ENCODE data around the gene SLC39A7. TPM values are rescaled to one million over a fixed set of nuclear protein-coding genes. Genes with fewer than 3 reads are reported as not detected.

Gene SLC39A7
- total RNA-seq, 1 donor from 2014 or later: 225 TPM

DNA sequence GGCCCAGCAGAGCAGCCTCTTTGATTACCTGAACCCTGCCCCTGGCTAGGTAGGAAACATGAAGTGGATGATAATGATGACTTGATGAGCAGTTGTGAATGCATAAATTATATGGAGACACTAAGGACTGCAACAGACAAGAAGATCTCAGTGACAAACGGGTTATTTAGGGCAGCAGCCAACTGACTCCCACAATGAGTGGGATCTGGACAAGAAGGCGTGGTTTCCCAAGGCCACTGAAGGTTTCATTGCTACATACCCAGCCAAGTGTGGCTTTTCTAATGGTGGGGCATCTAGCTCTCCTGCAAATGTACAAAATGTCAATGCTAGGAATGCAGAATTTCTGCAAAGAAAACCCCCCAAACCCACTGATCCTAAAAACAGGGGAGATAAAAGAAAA is 37.1 kb downstream of the SLC39A7 start:
- no peaks in the 10 kb centered on the region for H3K36me3 Mint-ChIP-seq (ENCODE audit: low read depth)
- H3K27me3 Mint-ChIP-seq (ENCODE audit: low read depth): peaks cover 42% of the 10 kb centered on the region
- no peaks in the 10 kb centered on the region for H3K9me3 Mint-ChIP-seq (ENCODE audit: low read depth)
- peaks cover 10% of the 10 kb centered on the region for H3K4me1 Mint-ChIP-seq (ENCODE audit: low read depth)
- no peak overlapping the region for H3K4me3 Mint-ChIP-seq (ENCODE audit: unreplicated experiment)
- no peak overlapping the region for H3K27ac Mint-ChIP-seq (ENCODE audit: unreplicated experiment)
- no peak for DNase-seq (ENCODE audit: low spot score)
- TF ChIP-seq, protein P1, sequence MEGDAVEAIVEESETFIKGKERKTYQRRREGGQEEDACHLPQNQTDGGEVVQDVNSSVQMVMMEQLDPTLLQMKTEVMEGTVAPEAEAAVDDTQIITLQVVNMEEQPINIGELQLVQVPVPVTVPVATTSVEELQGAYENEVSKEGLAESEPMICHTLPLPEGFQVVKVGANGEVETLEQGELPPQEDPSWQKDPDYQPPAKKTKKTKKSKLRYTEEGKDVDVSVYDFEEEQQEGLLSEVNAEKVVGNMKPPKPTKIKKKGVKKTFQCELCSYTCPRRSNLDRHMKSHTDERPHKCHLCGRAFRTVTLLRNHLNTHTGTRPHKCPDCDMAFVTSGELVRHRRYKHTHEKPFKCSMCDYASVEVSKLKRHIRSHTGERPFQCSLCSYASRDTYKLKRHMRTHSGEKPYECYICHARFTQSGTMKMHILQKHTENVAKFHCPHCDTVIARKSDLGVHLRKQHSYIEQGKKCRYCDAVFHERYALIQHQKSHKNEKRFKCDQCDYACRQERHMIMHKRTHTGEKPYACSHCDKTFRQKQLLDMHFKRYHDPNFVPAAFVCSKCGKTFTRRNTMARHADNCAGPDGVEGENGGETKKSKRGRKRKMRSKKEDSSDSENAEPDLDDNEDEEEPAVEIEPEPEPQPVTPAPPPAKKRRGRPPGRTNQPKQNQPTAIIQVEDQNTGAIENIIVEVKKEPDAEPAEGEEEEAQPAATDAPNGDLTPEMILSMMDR (IDR thresholded peaks at IDR 0.05): no peak

DNA sequence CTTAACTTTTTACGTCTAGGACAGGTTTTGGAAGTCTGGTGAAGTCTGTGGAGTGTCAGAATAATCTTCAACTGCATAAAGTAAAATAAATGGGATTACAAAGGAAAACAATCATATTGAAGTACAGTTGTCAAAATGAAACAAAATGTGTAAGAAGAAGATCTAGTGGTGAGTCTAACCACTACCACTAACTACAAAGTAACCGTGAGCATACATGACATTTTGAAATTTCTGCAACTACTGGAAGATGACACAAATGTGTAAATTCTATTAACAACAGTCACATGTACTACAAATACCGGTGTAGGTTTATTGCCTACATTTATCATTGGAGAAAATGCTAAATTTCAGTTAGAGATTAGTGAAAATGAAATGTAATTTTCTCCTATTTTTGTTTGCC is 41.3 kb downstream of the SLC39A7 start:
- TF ChIP-seq, protein P1 (IDR thresholded peaks at IDR 0.05): no peak
- peaks cover 32% of the 10 kb centered on the region for H3K27me3 Mint-ChIP-seq (ENCODE audit: low read depth)
- no peaks in the 10 kb centered on the region for H3K36me3 Mint-ChIP-seq (ENCODE audit: low read depth)
- H3K4me3 Mint-ChIP-seq (ENCODE audit: unreplicated experiment): no peak overlapping the region
- H3K4me1 Mint-ChIP-seq (ENCODE audit: low read depth): no peaks in the 10 kb centered on the region
- DNase-seq (ENCODE audit: low spot score): no peak
- H3K9me3 Mint-ChIP-seq (ENCODE audit: low read depth): no peaks in the 10 kb centered on the region
- no peak overlapping the region for H3K27ac Mint-ChIP-seq (ENCODE audit: unreplicated experiment)

DNA sequence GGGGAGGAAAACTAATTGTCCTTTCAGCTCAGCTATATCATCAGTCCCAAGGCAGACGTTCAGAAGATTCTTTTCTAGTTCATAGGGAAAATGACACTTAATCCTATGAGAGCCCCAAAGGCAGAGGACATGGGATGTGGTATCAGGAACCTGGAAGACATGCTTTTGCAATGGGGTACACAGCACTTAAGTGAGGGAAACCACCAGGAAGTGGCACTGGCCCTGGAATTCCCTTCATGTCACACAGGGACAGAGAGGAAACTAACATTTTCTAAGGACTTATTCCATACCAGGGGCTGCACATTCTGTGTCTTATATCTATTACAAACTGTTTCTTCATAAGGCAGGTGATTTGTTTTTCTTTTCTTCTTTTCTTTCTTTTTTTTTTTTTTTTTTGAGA is 42.8 kb downstream of the SLC39A7 start:
- Mint-ChIP-seq H3K27ac (ENCODE audit: unreplicated experiment) (no peak overlapping the region), H3K36me3 (ENCODE audit: low read depth) (no peaks in the 10 kb centered on the region), H3K27me3 (ENCODE audit: low read depth) (peaks cover 28% of the 10 kb centered on the region), H3K9me3 (ENCODE audit: low read depth) (no peaks in the 10 kb centered on the region), H3K4me3 (ENCODE audit: unreplicated experiment) (no peak overlapping the region), H3K4me1 (ENCODE audit: low read depth) (peaks cover 5% of the 10 kb centered on the region)
- TF ChIP-seq, protein P1 (IDR thresholded peaks at IDR 0.05): no peak
- no peak for DNase-seq (ENCODE audit: low spot score)

DNA sequence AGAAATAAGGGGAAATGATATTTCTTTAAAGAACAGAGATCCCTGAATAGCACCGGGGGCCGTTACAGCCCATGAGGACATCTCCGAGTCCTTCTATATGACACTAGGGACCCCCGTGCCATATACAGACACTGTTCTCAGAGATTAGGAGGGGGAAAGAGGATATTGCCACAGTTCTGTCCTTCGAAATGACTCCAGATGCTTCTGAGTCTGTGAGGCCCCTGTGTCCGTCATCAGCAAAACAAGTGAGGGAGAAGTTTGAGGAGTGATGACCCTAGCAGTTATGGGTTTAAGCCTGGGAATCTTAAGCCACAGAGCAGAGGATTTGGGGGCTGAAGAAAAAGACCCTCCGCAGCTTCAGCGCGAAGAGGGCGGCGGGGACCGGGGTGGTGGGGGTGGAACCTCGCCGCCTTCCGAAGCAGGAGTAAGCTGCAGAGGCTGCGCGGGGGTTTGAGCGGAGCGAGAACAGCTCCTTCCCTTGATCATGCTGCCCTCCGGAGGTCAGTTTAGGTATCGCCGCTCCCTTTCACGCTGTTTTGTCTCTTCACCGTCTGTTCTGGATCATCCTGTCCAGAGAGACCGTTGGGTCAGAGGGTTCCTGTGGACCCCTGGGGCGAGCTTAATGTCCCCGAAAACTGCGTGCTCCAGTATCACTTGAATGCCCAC is 47.4 kb downstream of the SLC39A7 start:
- H3K4me3 Mint-ChIP-seq (ENCODE audit: unreplicated experiment): peak overlapping the region; percentile 87
- H3K27me3 Mint-ChIP-seq (ENCODE audit: low read depth): peaks cover 4% of the 10 kb centered on the region
- no peak for DNase-seq (ENCODE audit: low spot score)
- H3K27ac Mint-ChIP-seq (ENCODE audit: unreplicated experiment): peak overlapping the region; percentile 97
- TF ChIP-seq, protein P1 (IDR thresholded peaks at IDR 0.05): peak; percentile 100
- H3K36me3 Mint-ChIP-seq (ENCODE audit: low read depth): peaks cover 9% of the 10 kb centered on the region
- H3K9me3 Mint-ChIP-seq (ENCODE audit: low read depth): no peaks in the 10 kb centered on the region
- peaks cover 43% of the 10 kb centered on the region for H3K4me1 Mint-ChIP-seq (ENCODE audit: low read depth)

DNA sequence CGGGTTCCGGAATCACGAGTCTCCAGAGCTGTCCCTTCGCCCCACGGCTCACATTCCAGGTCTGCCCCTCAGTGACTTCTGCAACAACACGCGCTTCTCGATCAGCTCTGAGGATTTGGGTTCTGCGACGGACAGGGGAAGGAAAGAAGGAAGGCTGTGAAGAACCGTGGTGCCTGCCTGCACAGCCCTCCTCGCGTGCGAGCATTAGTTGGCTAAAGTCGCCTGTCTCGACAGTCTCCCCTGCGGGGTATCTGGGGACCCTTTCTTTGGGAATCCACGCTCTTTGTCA is 47.9 kb downstream of the SLC39A7 start:
- Mint-ChIP-seq H3K27me3 (ENCODE audit: low read depth) (peaks cover 2% of the 10 kb centered on the region), H3K27ac (ENCODE audit: unreplicated experiment) (peak overlapping the region; percentile 97), H3K4me3 (ENCODE audit: unreplicated experiment) (peak overlapping the region; percentile 87), H3K4me1 (ENCODE audit: low read depth) (peaks cover 43% of the 10 kb centered on the region), H3K36me3 (ENCODE audit: low read depth) (peaks cover 9% of the 10 kb centered on the region), H3K9me3 (ENCODE audit: low read depth) (no peaks in the 10 kb centered on the region)
- TF ChIP-seq, protein P1 (IDR thresholded peaks at IDR 0.05): peak; percentile 69
- DNase-seq (ENCODE audit: low spot score): no peak

Measured in chondrocyte (in vitro differentiated cells).